Measurements from ENCODE around the gene C2CD2L. TPM values are rescaled to one million over a fixed set of nuclear protein-coding genes. Genes with fewer than 3 reads are reported as not detected.
A peak's percentile ranks its signal among the peaks of the same experiment; 100 is the strongest.

The C2CD2L gene
- total RNA-seq, 2 experiments from 2014 or later: 32.2 to 32.6 TPM

DNA sequence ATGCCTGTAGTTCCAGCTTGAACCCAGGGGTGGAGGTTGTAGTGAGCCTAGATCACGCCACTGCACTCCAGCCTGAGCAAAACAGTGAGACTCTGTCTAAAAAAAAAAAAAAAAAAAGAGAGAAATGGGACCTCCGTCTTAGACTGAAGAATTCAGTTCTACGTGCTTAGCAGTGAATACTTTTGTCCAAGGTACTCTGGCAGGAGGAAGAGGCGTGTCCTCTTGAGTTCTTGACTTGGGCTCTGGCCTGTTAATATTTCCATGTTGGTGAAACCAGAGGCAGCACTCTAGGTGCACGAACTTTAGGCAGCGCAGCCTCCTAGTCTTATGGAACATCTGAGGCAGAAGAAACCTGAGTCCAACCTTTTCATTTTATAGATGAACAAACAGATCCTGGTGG is 20.0 kb upstream of the C2CD2L start:
- no peak for ATAC-seq (ENCODE audit: low read depth)
- peaks cover 4% of the 10 kb centered on the region for H3K36me3 Mint-ChIP-seq

GRCh38 chr11:119087747-119088241 is 19.4 kb upstream of the C2CD2L start:
- no peak for DNase-seq
- POLR2A ChIA-PET: interaction anchor here (4.2 kb wide), 1 partner anchor 7 kb away, joined by 83 read pairs; a partner anchor contains a TSS
- no peak for ATAC-seq (ENCODE audit: low read depth)
- H3K27ac Mint-ChIP-seq: peak overlapping the region; percentile 32
- peaks cover 41% of the 10 kb centered on the region for H3K4me1 Mint-ChIP-seq
- H3K27me3 Mint-ChIP-seq: no peaks in the 10 kb centered on the region
- no peaks in the 10 kb centered on the region for H3K9me3 Mint-ChIP-seq
- peak overlapping the region; percentile 8 for H3K4me3 Mint-ChIP-seq
- peaks cover 11% of the 10 kb centered on the region for H3K36me3 Mint-ChIP-seq

More for the DNA sequence above, 20.0 kb upstream of the C2CD2L start:
- H3K9me3 Mint-ChIP-seq: no peaks in the 10 kb centered on the region
- no peak for DNase-seq
- H3K4me1 Mint-ChIP-seq: peaks cover 34% of the 10 kb centered on the region
- no peaks in the 10 kb centered on the region for H3K27me3 Mint-ChIP-seq
- no peak overlapping the region for H3K4me3 Mint-ChIP-seq
- POLR2A ChIA-PET: interaction anchor here (0.6 to 4.2 kb wide), 5 partner anchors 8 to 82 kb away, joined by 6 to 83 read pairs (median 17); partner anchors contain the start of genes C2CD2L and VPS11
- no peak overlapping the region for H3K27ac Mint-ChIP-seq

GRCh38 chr11:119088406-119088805 is 18.7 kb upstream of the C2CD2L start:
- DNase-seq (no peak), ATAC-seq (ENCODE audit: low read depth) (no peak)
- POLR2A ChIA-PET: interaction anchor here (0.6 kb wide), 1 partner anchor 195 kb away, joined by 6 read pairs; no protein-coding TSS in a partner anchor
- peaks cover 14% of the 10 kb centered on the region for H3K36me3 Mint-ChIP-seq
- peaks cover 46% of the 10 kb centered on the region for H3K4me1 Mint-ChIP-seq
- H3K27ac Mint-ChIP-seq: peak overlapping the region; percentile 32
- H3K9me3 Mint-ChIP-seq: no peaks in the 10 kb centered on the region
- no peak overlapping the region for H3K4me3 Mint-ChIP-seq
- H3K27me3 Mint-ChIP-seq: no peaks in the 10 kb centered on the region

GRCh38 chr11:119089319-119089718 is 17.8 kb upstream of the C2CD2L start:
- POLR2A ChIA-PET: interaction anchor here (1.4 kb wide), 1 partner anchor 17 kb away, joined by 3 read pairs; the partner anchor contains the start of gene C2CD2L

GRCh38 chr11:119091178-119091577 is 16.0 kb upstream of the C2CD2L start:
- Mint-ChIP-seq H3K27me3 (no peaks in the 10 kb centered on the region), H3K36me3 (peaks cover 23% of the 10 kb centered on the region), H3K9me3 (no peaks in the 10 kb centered on the region), H3K4me1 (peaks cover 42% of the 10 kb centered on the region), H3K27ac (no peak overlapping the region), H3K4me3 (no peak overlapping the region)
- no peak for ATAC-seq (ENCODE audit: low read depth)
- POLR2A ChIA-PET: interaction anchor here (0.7 to 5.9 kb wide), 6 partner anchors 11 to 200 kb away, joined by 3 to 108 read pairs (median 7); partner anchors contain the start of genes C2CD2L, CBL, DPAGT1 and VPS11
- no peak for DNase-seq

More at GRCh38 chr11:119089319-119089718, 17.8 kb upstream of the C2CD2L start:
- Mint-ChIP-seq H3K27me3 (no peaks in the 10 kb centered on the region), H3K4me1 (peaks cover 46% of the 10 kb centered on the region), H3K4me3 (no peak overlapping the region), H3K27ac (no peak overlapping the region), H3K36me3 (peaks cover 20% of the 10 kb centered on the region), H3K9me3 (no peaks in the 10 kb centered on the region)
- ATAC-seq (ENCODE audit: low read depth): no peak
- DNase-seq: no peak

GRCh38 chr11:119091966-119092879 is 14.9 kb upstream of the C2CD2L start:
- POLR2A ChIA-PET: interaction anchor here (0.7 to 5.9 kb wide), 10 partner anchors 7 to 199 kb away, joined by 3 to 108 read pairs (median 5); partner anchors contain the start of genes C2CD2L, CBL, DPAGT1 and HMBS
- no peak for DNase-seq
- peaks cover 46% of the 10 kb centered on the region for H3K4me1 Mint-ChIP-seq
- H3K4me3 Mint-ChIP-seq: peak overlapping the region; percentile 91
- no peaks in the 10 kb centered on the region for H3K27me3 Mint-ChIP-seq
- peak overlapping the region; percentile 86 for H3K27ac Mint-ChIP-seq
- no peaks in the 10 kb centered on the region for H3K9me3 Mint-ChIP-seq
- peaks cover 26% of the 10 kb centered on the region for H3K36me3 Mint-ChIP-seq
- no peak for ATAC-seq (ENCODE audit: low read depth)

DNA sequence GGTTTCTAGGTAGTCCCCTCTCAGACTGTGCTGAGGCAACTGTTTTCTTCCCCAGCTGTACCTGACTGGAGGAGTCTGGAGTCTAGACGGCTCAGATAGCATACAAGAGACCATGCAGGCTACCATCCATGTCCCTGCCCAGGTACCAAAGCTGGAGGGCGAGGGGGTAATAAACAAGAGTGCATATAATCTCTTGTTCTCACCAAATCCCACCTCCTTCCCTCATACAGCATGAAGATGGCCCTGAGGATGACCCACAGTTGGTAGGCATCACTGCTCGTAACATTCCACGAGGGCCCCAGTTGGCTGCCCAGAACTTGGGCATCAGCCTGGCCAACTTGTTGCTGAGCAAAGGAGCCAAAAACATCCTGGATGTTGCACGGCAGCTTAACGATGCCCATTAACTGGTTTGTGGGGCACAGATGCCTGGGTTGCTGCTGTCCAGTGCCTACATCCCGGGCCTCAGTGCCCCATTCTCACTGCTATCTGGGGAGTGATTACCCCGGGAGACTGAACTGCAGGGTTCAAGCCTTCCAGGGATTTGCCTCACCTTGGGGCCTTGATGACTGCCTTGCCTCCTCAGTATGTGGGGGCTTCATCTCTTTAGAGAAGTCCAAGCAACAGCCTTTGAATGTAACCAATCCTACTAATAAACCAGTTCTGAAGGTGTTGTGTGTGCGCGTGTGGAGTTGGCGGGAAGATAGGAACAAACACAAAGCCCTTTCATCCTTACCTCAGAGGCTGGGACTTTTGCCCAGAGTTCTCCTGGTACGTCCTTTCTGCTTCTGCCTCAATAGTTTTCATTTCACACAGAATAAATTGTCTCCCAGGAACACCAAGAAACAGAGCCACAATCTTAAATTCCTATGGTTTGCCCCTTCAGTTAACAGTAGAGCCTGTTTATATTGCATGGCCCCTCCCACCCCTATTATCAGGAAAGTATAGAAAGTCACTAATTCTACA is 14.0 kb upstream of the C2CD2L start:
- Mint-ChIP-seq H3K27me3 (no peaks in the 10 kb centered on the region), H3K36me3 (peaks cover 33% of the 10 kb centered on the region), H3K27ac (peak overlapping the region; percentile 86), H3K9me3 (no peaks in the 10 kb centered on the region), H3K4me3 (peak overlapping the region; percentile 91), H3K4me1 (peaks cover 40% of the 10 kb centered on the region)
- POLR2A ChIA-PET: interaction anchor here (0.6 to 5.9 kb wide), 10 partner anchors 8 to 154 kb away, joined by 3 to 108 read pairs (median 16); partner anchors contain the start of genes C2CD2L, DPAGT1, HMBS and HYOU1
- DNase-seq (no peak), ATAC-seq (ENCODE audit: low read depth) (no peak)

- no peaks in the 10 kb centered on the region for H3K9me3 Mint-ChIP-seq
- peaks cover 38% of the 10 kb centered on the region for H3K36me3 Mint-ChIP-seq
- peak overlapping the region; percentile 91 for H3K4me3 Mint-ChIP-seq
- H3K4me1 Mint-ChIP-seq: peaks cover 40% of the 10 kb centered on the region
- no peaks in the 10 kb centered on the region for H3K27me3 Mint-ChIP-seq
- DNase-seq (peak; percentile 68), ATAC-seq (ENCODE audit: low read depth) (peak; percentile 6)
- POLR2A ChIA-PET: interaction anchor here (0.5 to 5.9 kb wide), 29 partner anchors 9 to 867 kb away, joined by 3 to 108 read pairs (median 6); partner anchors contain the start of genes C2CD2L, CBL, DDX6 and HINFP
- peak overlapping the region; percentile 92 for H3K27ac Mint-ChIP-seq
These were observed 13.0 kb upstream of the C2CD2L start for GRCh38 chr11:119093942-119094815.

GRCh38 chr11:119094816-119095065 is 12.4 kb upstream of the C2CD2L start:
- Mint-ChIP-seq H3K4me1 (peaks cover 41% of the 10 kb centered on the region), H3K9me3 (no peaks in the 10 kb centered on the region), H3K36me3 (peaks cover 38% of the 10 kb centered on the region), H3K27me3 (no peaks in the 10 kb centered on the region), H3K27ac (peak overlapping the region; percentile 92), H3K4me3 (peak overlapping the region; percentile 91)
- DNase-seq (no peak), ATAC-seq (ENCODE audit: low read depth) (peak; percentile 20)
- POLR2A ChIA-PET: interaction anchor here (0.5 to 5.9 kb wide), 31 partner anchors 9 to 868 kb away, joined by 3 to 108 read pairs (median 5); partner anchors contain the start of genes C2CD2L, CBL, DDX6 and HINFP

GRCh38 chr11:119095066-119095880 is 11.9 kb upstream of the C2CD2L start:
- H3K4me3 Mint-ChIP-seq: peak overlapping the region; percentile 91
- DNase-seq (peak; percentile 99), ATAC-seq (ENCODE audit: low read depth) (peak; percentile 80)
- peaks cover 38% of the 10 kb centered on the region for H3K36me3 Mint-ChIP-seq
- no peaks in the 10 kb centered on the region for H3K9me3 Mint-ChIP-seq
- no peaks in the 10 kb centered on the region for H3K27me3 Mint-ChIP-seq
- H3K27ac Mint-ChIP-seq: peak overlapping the region; percentile 92
- POLR2A ChIA-PET: interaction anchor here (0.5 to 5.9 kb wide), 35 partner anchors 10 to 868 kb away, joined by 3 to 108 read pairs (median 5); partner anchors contain the start of genes C2CD2L, CBL, DDX6 and HINFP
- peaks cover 46% of the 10 kb centered on the region for H3K4me1 Mint-ChIP-seq

GRCh38 chr11:119099711-119100110 is 7.4 kb upstream of the C2CD2L start:
- Mint-ChIP-seq H3K27me3 (no peaks in the 10 kb centered on the region), H3K27ac (peak overlapping the region; percentile 40), H3K9me3 (no peaks in the 10 kb centered on the region), H3K4me1 (peaks cover 32% of the 10 kb centered on the region), H3K36me3 (peaks cover 22% of the 10 kb centered on the region), H3K4me3 (peak overlapping the region; percentile 95)
- no peak for DNase-seq
- POLR2A ChIA-PET: interaction anchor here (0.7 to 1.2 kb wide), 5 partner anchors 9 to 179 kb away, joined by 3 to 6 read pairs (median 4); partner anchors contain the start of gene VPS11
- ATAC-seq (ENCODE audit: low read depth): no peak

All from activated naive CD8-positive, alpha-beta T cell treated with anti-CD3 and anti-CD28 coated beads, Interleukin-2, amount 10 ng/mL, durations not matched to agents 7 days and 5 days (primary cell).